Measurements from ENCODE around the gene LARP4B. TPM values are rescaled to one million over a fixed set of nuclear protein-coding genes. Genes with fewer than 3 reads are reported as not detected.
A peak's percentile ranks its signal among the peaks of the same experiment; 100 is the strongest.

The LARP4B gene
- total RNA-seq, 2 experiments from 2014 or later: 86.1 to 101 TPM

DNA sequence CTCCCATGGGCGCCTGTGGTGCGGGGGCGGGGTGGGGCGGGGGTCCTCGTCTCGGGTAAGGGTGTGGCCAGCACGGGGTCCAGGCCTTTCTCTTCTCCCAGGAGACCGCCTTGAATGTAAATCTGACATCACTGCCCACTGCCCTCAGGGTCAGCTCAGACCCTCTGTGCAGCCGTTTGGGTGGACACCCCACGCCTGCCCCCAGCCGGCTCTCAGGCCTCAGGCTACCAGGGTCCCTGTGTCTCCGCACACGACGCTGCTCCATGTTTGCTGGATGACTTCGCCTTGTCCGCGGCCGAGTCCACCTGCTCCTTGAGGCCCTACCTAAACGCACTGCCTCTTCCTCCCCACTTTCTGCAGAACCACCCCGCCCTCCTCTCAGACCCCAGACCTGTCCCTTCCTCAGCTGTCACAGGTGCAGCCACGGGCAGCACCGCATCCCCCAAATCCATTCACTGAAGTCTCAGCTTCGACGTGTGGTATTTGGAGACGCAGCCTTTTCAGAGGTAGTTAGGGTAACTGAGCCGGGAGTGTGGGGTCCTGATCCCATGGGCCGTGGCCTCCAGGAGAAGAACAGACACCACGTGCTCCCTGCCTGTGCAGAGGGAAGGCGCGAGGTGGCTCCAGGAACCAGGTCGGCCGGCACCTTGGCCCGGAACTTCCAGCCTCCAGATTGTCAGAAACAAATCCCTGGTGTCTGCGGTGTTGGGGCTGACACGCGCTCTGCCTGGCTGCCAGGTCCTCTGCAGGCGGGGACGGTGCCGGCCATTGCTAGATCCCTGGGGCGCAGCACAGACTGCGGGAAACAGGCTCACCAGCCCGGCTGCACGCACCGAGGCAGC is 144.7 kb downstream of the LARP4B start:
- no peak for DNase-seq
- Mint-ChIP-seq H3K27ac (no peak overlapping the region), H3K4me1 (no peaks in the 10 kb centered on the region), H3K36me3 (ENCODE audit: low read depth) (no peaks in the 10 kb centered on the region), H3K9me3 (no peaks in the 10 kb centered on the region), H3K4me3 (no peak overlapping the region), H3K27me3 (peaks cover 5% of the 10 kb centered on the region)
- ChIA-PET CTCF (no interaction called here), POLR2A (no interaction called here)

DNA sequence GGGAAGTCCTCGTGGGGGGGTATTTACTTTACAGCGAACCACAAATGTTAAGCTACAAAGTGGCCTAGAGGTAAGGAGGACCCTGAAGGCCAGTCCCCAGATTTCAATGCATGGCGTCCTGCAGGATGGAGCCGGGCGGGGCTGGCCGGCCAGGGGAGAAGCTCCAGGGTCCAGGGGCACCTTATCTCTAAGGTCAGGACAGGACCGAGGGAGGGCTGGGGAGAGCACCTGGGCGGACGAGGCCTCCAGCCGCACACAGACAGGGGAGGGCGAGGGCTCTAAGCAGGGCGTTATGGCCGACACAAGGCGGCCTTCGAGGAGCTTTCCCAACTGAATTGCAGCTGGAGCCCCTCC is 145.7 kb downstream of the LARP4B start:
- H3K9me3 Mint-ChIP-seq: no peaks in the 10 kb centered on the region
- H3K27ac Mint-ChIP-seq: no peak overlapping the region
- ChIA-PET POLR2A (no interaction called here), CTCF (no interaction called here)
- no peak for DNase-seq
- peaks cover 9% of the 10 kb centered on the region for H3K27me3 Mint-ChIP-seq
- H3K4me1 Mint-ChIP-seq: no peaks in the 10 kb centered on the region
- H3K36me3 Mint-ChIP-seq (ENCODE audit: low read depth): no peaks in the 10 kb centered on the region
- H3K4me3 Mint-ChIP-seq: no peak overlapping the region

DNA sequence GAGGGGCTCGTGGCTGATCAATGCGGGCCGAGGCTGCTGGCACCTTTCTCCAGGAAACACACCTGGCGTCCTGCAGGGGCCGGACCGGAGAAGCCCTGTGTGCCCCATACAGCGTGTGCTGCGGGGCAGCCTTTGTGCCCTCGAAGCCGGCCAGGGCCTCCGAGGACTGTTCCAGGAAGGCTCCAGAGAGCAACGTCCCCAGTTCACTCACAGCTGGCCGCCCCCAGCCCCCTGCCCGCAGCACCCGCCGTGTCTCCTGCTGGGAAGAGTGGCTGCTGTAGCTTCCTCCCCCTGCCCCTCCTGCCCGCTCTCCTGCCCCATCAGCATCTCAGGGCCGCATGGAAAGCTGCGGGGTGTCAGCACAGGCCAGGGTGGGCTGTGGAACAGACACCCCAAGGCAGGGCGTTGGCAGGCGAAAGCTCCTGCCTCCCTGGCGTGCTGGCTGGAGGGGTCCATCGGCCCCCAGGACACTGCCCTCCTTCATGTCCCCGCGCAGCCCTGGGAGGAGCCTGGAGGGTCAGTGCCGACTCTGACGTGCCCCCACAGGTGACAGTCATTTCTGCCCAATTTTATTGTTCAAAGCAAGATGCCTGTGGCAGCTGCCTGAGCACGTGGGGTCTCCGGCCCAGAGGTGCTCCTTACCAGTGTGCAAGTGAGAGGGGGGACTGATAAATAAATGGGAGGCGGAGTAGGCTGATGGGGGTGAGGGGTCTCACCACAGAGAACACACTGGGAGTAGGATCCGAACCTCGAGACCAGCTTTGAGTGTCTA is 146.2 kb downstream of the LARP4B start:
- Mint-ChIP-seq H3K27me3 (peaks cover 9% of the 10 kb centered on the region), H3K4me1 (no peaks in the 10 kb centered on the region), H3K27ac (no peak overlapping the region), H3K9me3 (no peaks in the 10 kb centered on the region), H3K4me3 (no peak overlapping the region), H3K36me3 (ENCODE audit: low read depth) (no peaks in the 10 kb centered on the region)
- CTCF ChIA-PET: interaction anchor here (0.6 kb wide), 1 partner anchor 383 kb away, joined by 3 read pairs; no protein-coding TSS in a partner anchor
- peak; percentile 4 for DNase-seq
- POLR2A ChIA-PET: no interaction called here

DNA sequence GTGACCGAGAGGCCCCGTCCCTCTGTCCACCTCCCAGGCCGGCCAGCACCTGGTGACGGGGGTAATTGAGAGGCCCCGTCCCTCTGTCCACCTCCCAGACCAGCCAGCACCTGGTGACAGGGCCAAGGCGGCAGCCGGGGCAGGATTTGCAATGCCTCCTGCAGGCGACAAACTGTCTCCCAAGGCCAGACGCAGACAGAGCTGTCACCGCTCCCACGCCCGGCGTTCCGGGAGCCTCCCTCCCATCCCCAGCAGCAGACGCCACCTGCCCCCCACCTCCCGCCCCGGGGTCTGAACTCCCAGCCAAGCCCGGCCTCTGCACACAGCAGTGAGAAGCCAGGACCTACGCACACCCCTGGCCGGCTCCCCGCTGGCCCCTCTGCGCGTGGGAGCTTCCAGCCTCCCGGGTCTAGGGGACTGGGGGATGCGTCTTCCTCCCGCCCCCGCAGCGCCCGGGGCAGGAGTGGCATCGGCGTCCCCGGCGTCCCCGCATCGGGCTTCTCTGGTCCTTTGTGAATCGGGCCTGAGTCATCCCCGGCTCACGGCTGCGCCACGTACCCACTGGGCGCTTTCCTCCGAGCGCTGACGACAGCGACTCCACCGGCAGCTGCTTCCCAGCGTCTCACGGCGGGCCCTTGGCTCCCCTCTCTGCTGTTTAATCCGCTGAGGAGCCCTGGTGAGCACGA is 147.0 kb downstream of the LARP4B start:
- Mint-ChIP-seq H3K4me1 (no peaks in the 10 kb centered on the region), H3K27me3 (peaks cover 9% of the 10 kb centered on the region), H3K9me3 (no peaks in the 10 kb centered on the region), H3K4me3 (no peak overlapping the region), H3K27ac (no peak overlapping the region), H3K36me3 (ENCODE audit: low read depth) (no peaks in the 10 kb centered on the region)
- ChIA-PET POLR2A (no interaction called here), CTCF (interaction anchor here (0.6 kb wide), 1 partner anchor 384 kb away, joined by 3 read pairs; no protein-coding TSS in a partner anchor)
- peak; percentile 34 for DNase-seq

DNA sequence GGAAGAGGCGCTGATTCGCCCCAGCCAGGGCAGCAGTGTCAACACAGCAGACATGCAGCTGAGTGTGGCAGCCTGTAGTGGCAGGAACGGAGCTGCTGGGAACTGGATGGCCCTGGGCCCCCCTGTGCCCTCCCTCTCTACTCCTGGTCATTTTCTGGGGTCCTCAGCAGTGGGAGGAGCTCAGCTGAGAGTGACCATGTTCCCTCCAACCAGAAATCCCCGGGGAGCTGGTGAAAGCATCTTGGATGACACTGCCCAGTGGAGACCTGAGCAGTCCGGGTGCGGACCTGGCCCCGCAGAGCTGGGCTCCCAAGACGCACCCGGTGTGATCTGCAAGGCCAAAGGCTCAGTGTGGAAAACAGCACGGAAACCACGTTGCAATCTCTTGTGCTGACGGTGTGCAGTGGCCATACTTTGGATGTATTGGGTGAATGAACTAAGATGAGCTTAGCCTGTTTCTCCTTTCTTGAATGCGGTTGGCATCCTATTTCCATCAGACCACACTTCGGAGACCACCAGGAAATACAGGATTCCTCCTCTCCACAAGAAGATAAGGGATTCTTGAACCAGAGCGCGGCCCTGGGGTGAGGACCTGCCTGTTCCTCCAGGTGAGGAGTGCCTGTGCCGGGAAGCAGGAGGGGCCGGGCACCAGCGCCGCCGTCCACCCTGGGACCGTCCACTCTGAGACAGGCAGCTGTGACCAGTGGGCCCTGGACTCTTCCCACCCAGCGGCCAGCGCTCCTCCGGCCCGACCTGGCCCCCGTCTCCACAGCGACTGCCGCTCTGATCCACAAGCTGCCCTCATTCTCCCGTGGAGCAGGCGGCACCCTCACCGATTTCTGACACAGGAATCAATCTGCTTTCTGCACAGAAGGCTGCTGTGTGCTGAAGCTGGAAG is 148.5 kb downstream of the LARP4B start:
- CTCF ChIA-PET: no interaction called here

DNA sequence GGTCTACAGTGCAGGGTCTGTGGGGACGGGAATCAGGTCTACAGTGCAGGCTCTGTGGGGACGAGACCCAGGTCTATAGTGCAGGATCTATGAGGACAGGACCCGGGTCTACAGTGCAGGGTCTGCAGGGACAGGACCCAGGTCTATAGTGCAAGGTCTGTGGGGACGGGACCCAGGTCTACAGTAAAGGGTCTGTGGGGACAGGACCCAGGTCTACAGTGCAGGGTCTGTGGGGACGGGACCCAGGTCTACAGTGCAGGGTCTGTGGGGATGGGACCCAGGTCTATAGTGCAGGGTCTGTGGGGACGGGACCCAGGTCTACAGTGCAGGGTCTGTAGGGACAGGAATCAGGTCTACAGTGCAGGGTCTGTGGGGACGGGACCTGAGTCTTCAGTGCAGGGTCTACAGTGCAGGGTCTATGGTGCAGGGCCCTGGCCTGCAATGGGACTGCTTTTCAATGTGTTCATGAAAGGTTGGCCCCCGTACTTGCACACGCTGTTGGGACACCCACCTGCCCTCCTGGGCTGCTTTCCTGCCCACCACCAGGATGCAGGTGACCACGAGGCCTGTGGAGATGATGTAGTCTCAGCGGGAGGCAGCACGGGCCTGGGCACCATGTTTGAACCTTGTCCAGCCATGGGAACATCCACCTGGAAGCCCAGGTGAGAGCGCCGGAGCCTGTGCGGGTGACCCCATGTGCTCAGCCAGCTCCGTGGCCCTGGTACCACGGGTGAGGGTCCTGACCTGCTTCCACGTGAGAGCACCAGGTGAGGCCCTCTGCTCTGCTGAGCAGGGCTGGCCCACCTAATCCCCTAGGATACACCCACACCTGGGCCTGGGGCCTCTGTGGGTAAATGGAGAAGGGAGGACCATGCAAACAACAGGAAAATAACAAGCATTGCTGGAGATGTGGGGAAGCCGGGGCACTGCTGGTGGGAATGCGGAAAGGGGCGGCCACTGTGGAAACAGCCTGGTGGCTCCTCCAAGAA is 150.7 kb downstream of the LARP4B start:
- no peak overlapping the region for H3K4me3 Mint-ChIP-seq
- H3K27me3 Mint-ChIP-seq: peaks cover 7% of the 10 kb centered on the region
- H3K27ac Mint-ChIP-seq: no peak overlapping the region
- POLR2A ChIA-PET: no interaction called here
- CTCF ChIA-PET: no interaction called here
- no peaks in the 10 kb centered on the region for H3K36me3 Mint-ChIP-seq (ENCODE audit: low read depth)
- H3K4me1 Mint-ChIP-seq: peaks cover 4% of the 10 kb centered on the region
- DNase-seq: no peak
- no peaks in the 10 kb centered on the region for H3K9me3 Mint-ChIP-seq

More for the DNA sequence above, 148.5 kb downstream of the LARP4B start:
- H3K27me3 Mint-ChIP-seq: peaks cover 9% of the 10 kb centered on the region
- DNase-seq: peak; percentile 3
- H3K4me3 Mint-ChIP-seq: no peak overlapping the region
- H3K36me3 Mint-ChIP-seq (ENCODE audit: low read depth): no peaks in the 10 kb centered on the region
- H3K9me3 Mint-ChIP-seq: no peaks in the 10 kb centered on the region
- POLR2A ChIA-PET: no interaction called here
- peaks cover 4% of the 10 kb centered on the region for H3K4me1 Mint-ChIP-seq
- H3K27ac Mint-ChIP-seq: no peak overlapping the region

DNA sequence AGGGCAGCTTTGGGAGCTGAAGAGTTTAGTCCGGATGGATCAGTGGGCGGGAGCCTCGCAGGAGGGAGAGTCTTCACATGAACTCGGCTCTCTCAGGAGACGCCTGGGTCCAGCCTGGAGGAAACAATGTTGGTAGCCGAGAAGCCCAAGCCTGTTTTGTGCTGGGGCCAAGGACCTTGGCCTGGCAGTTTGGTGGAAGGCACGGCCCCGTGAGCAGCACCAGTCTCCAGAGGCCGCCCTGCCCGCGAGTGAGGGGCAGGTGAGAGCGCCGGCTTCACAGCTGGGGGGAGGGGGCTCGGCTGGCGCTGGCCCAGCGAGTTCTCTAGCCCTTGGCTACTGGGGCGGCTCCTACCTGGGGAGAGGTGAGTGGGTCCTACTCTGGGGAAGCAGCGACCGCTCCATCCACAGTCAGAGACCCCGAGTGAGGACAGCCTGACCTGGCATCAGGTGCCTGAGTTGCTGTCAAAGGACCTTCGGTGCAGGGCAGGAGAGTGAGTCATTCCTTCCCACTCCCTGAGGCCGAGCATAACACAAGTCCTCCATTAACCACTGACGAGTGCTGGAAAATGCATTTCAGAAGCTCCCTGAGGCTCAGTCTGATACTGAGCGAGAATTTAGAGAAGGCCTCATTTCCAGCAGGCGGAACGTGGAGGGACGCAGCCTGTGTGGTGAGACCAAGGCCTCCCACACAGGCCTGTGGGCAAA is 152.7 kb downstream of the LARP4B start:
- ChIA-PET POLR2A (no interaction called here), CTCF (no interaction called here)
- H3K4me1 Mint-ChIP-seq: peaks cover 4% of the 10 kb centered on the region
- DNase-seq: no peak
- no peak overlapping the region for H3K27ac Mint-ChIP-seq
- H3K27me3 Mint-ChIP-seq: peaks cover 7% of the 10 kb centered on the region
- no peak overlapping the region for H3K4me3 Mint-ChIP-seq
- no peaks in the 10 kb centered on the region for H3K36me3 Mint-ChIP-seq (ENCODE audit: low read depth)
- no peaks in the 10 kb centered on the region for H3K9me3 Mint-ChIP-seq

DNA sequence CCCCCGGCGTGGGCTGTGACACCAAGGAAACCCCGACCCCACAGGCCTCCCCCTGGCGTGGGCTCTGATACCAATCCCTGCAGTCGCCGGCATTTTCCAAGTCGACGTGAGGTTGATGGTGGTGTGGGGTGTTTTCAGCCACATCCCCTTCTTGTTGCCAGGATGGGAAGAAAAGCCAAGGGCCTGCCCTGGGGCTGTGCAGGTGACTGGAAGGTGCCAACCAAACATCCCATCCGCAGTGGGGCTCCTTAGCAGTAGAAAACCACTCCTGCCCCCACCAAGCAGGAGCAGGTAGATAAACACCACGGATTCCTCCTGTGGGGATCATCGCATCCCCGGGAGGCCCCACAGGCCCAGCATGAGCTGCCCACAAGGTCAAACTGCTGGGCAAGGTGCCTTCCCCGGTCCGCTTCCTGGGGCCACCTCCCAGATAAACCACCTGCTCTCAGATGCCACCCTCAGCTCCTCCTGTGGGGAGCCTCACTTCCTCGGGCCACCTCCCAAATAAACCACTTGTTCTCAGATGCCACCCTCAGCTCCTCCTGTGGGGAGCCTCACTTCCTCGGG is 153.5 kb downstream of the LARP4B start:
- H3K27ac Mint-ChIP-seq: no peak overlapping the region
- peaks cover 4% of the 10 kb centered on the region for H3K4me1 Mint-ChIP-seq
- H3K4me3 Mint-ChIP-seq: no peak overlapping the region
- ChIA-PET CTCF (no interaction called here), POLR2A (no interaction called here)
- peaks cover 7% of the 10 kb centered on the region for H3K27me3 Mint-ChIP-seq
- no peaks in the 10 kb centered on the region for H3K9me3 Mint-ChIP-seq
- DNase-seq: no peak
- no peaks in the 10 kb centered on the region for H3K36me3 Mint-ChIP-seq (ENCODE audit: low read depth)

DNA sequence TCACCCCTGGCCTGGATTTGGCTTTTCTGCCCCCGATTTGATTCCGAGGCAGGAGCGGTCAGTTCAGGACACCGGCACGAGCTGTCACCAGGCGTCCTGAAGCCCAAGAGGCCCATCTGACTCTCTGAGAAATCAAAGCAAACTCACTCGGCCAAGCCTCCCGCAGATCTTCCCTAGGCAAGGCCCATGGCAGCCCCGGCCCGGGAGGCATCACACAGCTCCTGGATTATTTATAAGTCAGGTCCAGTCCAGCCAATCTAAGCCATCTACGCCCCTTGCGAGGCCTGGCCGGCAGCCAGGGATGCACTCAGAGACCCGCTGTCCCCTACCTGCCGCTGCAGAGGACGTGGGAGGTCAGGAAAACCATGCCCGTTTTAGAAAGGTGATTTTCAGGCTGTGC is 154.7 kb downstream of the LARP4B start:
- DNase-seq: no peak
- Mint-ChIP-seq H3K27me3 (peaks cover 3% of the 10 kb centered on the region), H3K9me3 (no peaks in the 10 kb centered on the region), H3K27ac (no peak overlapping the region), H3K4me1 (peaks cover 4% of the 10 kb centered on the region), H3K36me3 (ENCODE audit: low read depth) (no peaks in the 10 kb centered on the region), H3K4me3 (no peak overlapping the region)
- CTCF ChIA-PET: no interaction called here
- POLR2A ChIA-PET: no interaction called here

DNA sequence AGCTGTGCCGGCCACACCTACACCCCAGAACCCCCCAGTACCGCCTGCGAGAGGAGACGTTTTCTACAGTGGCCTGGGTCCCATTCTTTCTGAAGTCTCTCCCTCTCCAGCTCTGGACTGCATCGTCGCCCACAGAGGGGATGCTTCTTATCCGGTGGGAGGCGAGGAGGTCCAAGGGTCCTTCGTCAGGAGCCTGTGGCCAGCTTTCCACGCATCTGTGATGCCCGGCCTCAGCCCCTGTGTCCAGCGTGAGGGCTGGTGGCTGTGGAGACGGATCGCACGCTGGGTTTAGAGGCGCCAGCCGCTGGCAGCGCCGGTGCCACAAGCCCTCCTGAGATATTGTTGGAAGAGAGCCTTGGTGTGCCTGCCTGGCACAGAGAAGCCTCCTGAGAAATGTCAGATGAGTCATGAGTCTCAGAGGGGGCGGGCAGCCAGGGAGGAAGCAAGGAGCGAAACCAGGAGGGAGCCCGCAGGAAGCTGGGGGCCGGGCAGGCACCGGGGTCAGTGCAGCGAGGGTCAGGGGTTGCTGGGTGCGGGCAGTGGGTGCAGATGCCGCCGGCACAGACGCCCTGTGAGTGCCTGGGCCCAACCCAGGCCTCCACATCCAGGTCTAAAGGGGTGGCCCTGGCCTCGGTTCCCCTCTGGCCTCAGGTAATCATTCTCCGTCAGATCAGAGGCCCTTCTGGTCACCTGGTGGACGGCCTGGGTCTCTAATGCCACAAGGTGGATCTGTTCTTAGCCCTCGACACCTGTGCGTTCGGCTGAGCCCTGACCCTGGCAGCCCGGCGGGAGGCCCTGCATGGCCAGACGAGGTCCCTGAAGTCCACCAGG is 156.0 kb downstream of the LARP4B start:
- H3K27me3 Mint-ChIP-seq: no peaks in the 10 kb centered on the region
- no peaks in the 10 kb centered on the region for H3K36me3 Mint-ChIP-seq (ENCODE audit: low read depth)
- no peak for DNase-seq
- H3K27ac Mint-ChIP-seq: no peak overlapping the region
- ChIA-PET CTCF (no interaction called here), POLR2A (no interaction called here)
- no peak overlapping the region for H3K4me3 Mint-ChIP-seq
- H3K4me1 Mint-ChIP-seq: peaks cover 4% of the 10 kb centered on the region
- H3K9me3 Mint-ChIP-seq: peaks cover 5% of the 10 kb centered on the region
